LoVo (cell line): ENCODE results near the gene NAB2.

Experiments used
- DNase-seq: peaks from one replicate; pipeline ENCODE4 v3.0.0-alpha.2; 2016; ENCODE audit warnings: low spot score

Gene NAB2

GRCh38 chr12:57094208-57095160 is 5.6 kb downstream of the NAB2 start:
- DNase-seq, result no peak

GRCh38 chr12:57095440-57095839 is 6.5 kb downstream of the NAB2 start:
- DNase-seq, result no peak

GRCh38 chr12:57096099-57096572 is 7.2 kb downstream of the NAB2 start:
- no peak for DNase-seq

- no peak for DNase-seq
Measured at GRCh38 chr12:57096748-57097553, 8.0 kb downstream of the NAB2 start.

- DNase-seq, result no peak
Measured at GRCh38 chr12:57097554-57097835, 8.6 kb downstream of the NAB2 start.

- DNase-seq, result no peak
Measured at GRCh38 chr12:57098546-57098945, 9.6 kb downstream of the NAB2 start.

GRCh38 chr12:57099047-57099714 is 10.3 kb downstream of the NAB2 start:
- DNase-seq, result no peak

- no peak for DNase-seq
Measured at GRCh38 chr12:57099766-57100165, 10.9 kb downstream of the NAB2 start.

GRCh38 chr12:57101892-57102695 is 13.2 kb downstream of the NAB2 start:
- peak; percentile 40 for DNase-seq

GRCh38 chr12:57103856-57104255 is 14.9 kb downstream of the NAB2 start:
- DNase-seq, result no peak

- no peak for DNase-seq
Measured at GRCh38 chr12:57104292-57104910, 15.5 kb downstream of the NAB2 start.

- no peak for DNase-seq
Measured at GRCh38 chr12:57105011-57105753, 16.3 kb downstream of the NAB2 start.

GRCh38 chr12:57106021-57106708 is 17.3 kb downstream of the NAB2 start:
- no peak for DNase-seq

GRCh38 chr12:57107456-57108155 is 18.7 kb downstream of the NAB2 start:
- DNase-seq, result no peak

- DNase-seq, result no peak
Measured at GRCh38 chr12:57109207-57110103, 20.5 kb downstream of the NAB2 start.

- peak; percentile 65 for DNase-seq
Measured at GRCh38 chr12:57110104-57111030, 21.5 kb downstream of the NAB2 start.
